NCI-H748 (cell line): ENCODE results near the gene RAD23B.

ENCODE experiments used
- DNase-seq: peaks from one replicate; lab custom pipeline; 2025; ENCODE audit not compliant: unreplicated experiment; lab: John Stamatoyannopoulos, UW

Gene RAD23B

GRCh38 chr9:107333363-107333762 lies 50.3 kb downstream of the RAD23B start:
- DNase-seq: no peak

DNA sequence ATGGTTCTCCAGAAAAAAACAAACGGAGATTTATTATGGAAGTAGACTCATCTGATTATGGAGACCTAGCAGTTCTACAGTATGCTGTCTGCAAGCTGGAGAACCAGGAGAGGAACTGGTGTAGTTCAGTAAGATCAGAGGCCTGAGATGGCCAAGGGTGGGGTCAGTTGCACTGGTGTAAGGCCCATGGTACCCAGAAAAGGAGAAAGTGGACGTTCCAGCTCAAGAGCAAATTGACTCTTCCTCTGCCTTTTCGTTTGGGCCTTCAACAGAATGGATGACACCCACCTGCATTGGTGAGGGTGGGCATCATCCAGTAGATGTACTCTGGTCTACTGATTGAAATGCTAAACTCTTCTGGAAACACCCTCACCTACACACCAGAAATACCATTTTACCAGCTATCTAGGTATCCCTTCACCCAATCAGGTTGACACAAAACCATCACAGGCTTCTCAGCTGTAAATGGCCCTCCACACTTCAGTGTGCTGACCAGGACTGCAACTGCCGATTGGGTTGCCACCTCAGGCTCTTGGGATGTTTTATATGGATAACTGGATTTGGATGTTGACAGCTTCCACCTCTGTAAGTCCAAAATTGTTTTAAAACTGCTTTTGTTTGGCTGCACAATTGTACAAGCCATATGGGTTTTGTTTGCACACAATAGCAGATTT lies 51.2 kb downstream of the RAD23B start:
- DNase-seq: no peak

DNA sequence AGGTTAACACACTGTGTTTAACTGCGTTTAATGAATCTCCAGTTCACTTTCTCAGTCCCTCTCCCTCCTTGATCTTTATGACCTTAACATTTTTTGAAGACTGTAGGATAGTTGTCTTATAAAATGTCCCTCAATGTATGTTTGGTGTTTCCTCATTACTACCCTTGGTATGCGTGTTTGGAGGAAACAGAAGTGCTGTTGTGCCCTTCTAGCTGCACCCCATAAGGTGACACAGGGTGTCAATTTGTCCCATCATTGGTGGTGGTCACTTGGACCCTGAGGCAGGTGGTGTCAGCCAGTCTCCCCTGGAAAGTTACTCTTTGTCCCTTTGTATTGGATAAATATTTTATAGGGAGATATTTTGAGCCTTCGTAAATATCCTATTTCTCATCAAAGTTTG lies 52.3 kb downstream of the RAD23B start:
- DNase-seq: no peak

- no peak for DNase-seq
Observed at GRCh38 chr9:107336718-107337360, 53.8 kb downstream of the RAD23B start.

- no peak for DNase-seq
Observed at GRCh38 chr9:107337676-107338590, 54.9 kb downstream of the RAD23B start.

DNA sequence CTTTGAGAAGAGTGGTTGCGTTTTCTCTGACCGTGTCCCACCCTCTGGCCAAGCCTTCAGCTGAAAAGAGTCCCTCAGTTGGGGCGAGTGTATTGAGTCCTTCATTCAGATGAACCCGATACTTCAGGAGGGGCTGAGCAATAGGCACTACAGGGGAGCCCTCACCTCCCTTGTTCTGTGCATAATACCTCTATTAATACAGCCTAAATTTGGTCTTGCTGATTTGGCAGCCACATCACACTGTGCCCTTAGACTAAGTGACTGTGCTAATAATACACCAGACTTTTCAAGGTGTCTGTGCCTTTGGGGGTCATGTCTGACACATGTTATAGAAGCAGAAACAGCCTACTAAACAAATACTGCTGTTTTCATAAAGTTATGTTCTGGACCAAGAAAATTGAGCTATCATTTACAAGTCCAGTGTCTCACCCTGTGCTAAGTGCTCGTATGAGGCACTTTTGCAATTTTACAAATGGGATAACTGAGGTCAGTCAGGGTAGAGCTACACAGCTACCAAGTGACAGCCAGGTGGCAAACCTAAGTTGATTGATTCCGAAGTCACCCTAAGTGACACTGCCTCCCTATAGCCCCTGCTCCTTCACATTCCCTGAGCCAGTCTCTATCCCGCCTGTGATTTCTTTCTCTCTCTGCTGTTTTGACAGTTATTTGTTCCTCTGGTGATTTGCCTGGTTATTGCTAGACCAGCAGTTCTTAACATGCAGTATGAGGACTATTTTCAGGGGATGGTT lies 56.0 kb downstream of the RAD23B start:
- no peak for DNase-seq

- peak; percentile 80 for DNase-seq
Observed at GRCh38 chr9:107340920-107341632, 58.0 kb downstream of the RAD23B start.

DNA sequence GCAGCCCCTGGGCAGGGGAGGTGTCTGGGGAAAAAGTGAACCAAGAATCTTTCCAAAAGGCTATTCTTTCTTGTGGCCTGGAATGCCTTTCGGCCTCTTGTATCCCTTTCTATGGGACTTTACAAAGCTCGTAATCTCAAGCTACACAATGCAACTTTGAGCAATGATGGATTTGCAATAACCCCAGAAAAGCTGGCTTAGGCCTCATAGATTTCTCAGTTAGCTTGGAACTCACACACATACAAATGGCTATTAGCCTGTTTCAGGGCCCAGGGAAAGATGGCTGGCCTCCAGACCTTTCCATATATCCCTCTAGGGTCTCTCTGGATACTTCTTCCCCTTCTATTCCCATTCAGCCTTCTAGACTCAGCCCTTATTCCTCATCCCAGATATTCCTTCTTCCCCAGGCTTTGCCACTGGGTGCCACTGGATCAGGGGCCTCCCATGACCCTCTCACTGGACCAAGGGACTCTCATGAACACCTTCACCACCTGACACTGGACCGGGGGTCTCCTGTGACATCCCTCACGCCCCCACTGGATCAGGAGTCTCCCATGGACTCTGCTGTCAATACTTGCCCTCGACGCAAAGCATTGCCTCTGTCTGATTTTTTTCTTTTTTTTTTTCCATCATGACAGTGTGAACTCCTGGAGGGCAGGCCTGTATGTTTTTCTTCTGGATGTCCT lies 59.5 kb downstream of the RAD23B start:
- no peak for DNase-seq

DNA sequence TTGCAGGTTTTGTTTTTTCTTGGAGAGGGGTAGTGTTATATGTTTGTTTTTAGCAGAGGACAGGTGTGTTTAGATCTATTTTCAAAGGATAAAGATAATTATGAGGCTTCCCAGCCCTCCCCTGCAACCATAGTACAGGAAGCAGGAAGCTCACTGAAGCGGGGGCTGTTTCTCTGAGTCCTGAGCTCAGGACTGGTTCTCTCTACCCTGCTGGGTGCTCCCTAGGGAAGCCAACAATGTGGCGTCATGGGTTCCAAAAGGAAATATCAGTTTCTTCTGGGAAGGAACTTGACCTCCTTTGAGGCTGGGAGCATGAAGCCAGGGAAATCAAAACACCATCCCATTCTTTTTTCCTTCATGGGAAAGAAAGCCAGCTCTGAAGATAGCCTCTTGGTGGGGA lies 62.2 kb downstream of the RAD23B start:
- DNase-seq: peak; percentile 81

DNA sequence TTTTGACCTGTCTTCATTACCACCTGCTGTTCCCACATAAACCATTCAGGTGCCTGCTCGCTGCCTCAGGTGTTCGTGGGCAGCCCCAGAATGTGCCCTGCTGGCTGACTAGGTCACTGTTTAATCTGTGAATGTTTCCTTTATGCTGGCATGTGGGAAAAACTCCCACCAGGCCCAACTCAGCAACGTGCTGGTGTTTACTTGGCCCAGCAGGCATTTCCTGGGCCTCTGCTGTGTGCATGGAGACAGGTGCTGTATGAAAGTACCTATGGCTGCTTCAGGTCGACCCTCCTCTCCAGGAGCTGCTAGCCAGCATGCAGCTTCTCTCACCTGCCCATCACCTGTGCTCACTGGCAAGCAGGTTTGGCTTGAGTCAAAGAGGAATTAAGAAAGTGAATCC lies 65.8 kb downstream of the RAD23B start:
- peak; percentile 77 for DNase-seq

DNA sequence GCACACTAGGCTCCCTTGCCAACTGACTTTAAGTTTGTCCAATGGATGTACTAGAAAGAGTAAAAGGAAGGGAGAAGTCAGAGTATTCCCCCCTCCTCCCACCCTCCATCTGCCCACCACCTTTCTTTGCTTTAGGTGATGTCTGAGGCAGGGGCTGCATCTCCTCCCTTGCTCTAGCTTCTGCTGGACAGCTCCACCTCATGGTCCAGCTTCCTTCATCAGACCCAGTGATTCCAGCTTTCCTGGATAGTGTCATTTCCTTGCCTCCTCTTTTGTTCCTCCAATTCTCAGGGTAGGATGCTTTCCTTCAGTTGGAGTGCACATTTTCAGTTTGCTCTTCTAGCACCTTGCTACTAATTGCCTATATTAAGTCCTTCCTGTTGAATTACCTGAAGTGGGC lies 67.4 kb downstream of the RAD23B start:
- DNase-seq: no peak

- no peak for DNase-seq
Observed at GRCh38 chr9:107351382-107352045, 68.4 kb downstream of the RAD23B start.

DNA sequence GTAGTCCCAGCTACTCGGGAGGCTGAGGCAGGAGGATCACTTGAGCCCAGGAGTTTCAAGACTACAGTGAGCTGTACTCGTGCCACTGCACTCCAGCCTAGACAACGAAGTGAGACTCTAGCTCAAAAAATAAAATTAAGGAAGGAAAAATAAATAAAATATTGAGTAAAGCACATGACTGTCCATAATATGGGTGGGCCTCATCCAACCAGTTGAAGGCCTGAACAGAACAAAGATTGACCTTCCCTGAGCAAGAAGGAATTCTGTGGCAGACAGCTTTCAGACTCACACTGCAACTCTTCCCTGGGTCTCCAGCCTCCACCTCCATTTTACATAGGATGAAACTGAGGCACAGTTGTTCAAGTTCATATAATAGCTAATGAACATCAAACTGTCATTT lies 72.3 kb downstream of the RAD23B start:
- DNase-seq: no peak

DNA sequence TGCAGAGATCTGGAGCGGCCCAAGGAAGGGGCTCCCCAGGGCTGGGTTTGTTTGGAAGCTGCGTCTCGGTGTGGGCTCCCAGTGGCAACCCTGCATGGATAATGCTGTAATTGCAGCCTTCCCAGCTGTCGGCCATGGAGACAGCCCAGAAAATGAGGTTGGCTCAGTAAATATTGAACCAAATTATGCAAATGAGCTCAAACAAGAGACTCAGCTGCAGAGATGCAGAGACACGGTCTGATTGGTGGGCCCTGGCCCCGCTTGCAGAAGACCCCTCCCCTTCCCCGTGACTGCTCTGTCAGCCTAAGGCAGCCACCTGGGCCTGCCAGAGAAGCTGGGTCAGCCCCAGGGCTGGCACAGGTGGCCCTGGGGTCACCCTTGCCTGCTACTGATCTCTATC lies 75.9 kb downstream of the RAD23B start:
- peak; percentile 99 for DNase-seq

DNA sequence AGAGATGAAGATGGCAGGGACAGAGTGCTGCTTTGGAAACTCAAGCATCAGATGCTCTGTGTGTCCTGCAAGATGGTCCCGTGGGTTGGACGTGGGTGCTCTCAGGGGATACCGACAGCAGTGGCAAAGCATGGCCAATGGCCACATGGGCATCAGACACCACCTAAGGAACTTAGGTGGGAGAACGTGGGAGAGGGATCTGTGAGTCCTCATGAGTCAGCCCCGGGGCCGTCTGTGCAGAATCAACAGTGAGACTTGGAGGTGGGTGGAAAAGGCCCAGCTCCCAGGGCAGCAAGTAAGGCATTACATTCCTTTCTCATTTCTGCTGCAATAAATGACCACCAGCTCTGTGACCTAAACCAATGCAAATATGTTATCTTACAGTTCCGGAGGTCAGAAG lies 77.0 kb downstream of the RAD23B start:
- DNase-seq: no peak

- DNase-seq: no peak
Observed at GRCh38 chr9:107361816-107362215, 78.7 kb downstream of the RAD23B start.

DNA sequence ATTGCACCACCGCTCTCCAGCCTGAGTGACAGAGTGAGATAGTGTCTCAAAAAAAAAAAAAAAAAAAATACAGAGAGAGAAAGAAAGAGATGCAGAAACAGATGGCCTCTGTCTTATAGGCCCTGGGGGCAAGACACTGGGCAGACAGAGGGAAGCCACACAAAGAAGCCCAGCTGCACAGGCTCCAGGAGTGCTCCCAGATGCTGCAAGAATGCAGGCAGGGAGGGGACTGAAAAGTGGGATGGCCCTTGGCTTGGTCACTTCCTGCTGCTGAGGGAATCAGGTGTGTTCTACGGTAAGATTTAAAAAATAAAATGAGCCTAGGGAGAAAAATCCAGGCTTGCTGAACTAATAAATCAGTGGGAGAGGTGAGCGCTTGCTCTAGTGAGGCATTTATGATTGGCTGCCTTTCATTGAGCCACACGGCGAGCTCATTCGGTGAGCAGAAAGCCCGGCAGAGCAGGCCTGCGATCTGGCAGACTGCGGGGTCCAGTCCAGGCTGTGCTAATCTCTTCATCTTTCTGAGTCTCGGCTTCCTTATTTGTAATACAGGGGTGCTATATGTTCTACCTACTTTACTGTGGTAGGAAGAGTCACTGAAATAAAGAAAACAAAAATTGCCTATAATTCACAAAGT lies 80.6 kb downstream of the RAD23B start:
- DNase-seq: no peak

DNA sequence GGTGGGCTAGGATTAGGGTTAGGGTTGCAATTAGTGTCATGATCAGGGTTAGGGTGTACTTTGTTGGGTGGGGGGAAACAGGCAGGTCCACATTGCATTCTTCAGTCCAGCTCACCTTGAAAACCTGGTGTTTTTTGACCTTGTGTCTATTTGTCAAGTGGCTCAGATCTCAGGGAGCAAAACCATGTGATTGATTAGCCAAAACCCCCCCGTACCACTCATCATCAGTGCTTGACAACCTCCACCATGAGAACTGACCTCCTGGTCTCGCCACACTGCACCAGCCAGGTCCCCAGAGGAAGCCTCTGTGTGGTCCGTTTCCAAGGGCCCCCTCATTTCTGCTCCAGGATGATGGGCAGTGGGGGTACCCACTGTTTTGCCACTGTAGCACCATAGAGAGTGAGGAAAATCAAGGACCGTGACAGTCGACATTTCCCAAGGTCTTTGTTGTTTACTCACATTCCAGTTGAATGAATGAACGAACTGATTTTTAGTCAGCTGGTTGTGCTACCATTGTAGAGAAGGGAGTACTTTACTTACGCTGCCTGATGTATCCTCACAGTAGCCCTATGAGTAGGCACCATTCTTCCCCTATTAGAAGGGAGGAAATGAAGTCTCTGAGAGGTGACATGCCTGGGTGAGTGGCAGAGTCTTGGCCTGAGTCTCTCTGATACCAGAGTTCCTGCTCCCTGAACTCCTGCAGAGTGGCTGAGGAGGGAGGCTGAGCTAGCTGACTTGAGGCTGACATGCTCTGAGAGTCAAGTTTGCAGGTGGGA lies 84.8 kb downstream of the RAD23B start:
- DNase-seq: no peak
